ENCODE measurements around the gene CDON.

The CDON gene

GRCh38 chr11:125955856-125956255 lies 106.8 kb downstream of the CDON start:
- DNase-seq (ENCODE audit: low read depth): no peak

DNA sequence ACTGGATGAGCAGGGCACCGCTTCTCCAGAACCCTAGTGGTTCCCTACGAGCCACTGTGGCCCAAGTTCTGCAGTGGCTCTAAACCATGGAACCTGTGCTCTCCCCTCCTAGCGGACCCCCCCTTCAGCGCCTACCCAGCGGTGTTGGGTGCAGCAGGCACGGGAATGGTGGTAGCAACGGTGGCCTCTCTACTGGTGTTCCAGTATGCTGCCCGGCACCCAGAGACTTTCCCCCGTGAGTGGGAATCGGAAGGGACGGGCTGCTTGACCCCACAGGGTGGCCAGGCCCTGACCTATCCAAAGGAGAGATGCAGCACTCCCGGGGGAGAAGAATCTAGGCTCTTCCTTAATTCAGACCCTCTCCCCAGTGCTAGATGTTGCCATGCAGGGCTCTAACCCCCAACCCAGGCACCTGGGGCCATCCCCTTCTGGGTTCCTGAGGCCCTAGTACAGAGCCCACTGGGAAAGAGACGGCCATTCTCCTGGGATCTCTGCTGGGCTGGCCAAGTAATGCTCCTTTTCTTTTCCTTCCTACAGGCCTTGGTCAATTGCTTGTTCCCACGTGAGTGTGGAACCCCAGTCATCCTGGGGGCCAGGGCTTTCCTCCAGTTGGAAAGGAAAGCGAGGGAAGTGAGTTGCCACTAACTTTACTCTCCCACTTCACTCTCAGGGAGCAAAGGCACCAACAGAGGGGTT lies 107.6 kb downstream of the CDON start:
- no peak for DNase-seq (ENCODE audit: low read depth)

DNA sequence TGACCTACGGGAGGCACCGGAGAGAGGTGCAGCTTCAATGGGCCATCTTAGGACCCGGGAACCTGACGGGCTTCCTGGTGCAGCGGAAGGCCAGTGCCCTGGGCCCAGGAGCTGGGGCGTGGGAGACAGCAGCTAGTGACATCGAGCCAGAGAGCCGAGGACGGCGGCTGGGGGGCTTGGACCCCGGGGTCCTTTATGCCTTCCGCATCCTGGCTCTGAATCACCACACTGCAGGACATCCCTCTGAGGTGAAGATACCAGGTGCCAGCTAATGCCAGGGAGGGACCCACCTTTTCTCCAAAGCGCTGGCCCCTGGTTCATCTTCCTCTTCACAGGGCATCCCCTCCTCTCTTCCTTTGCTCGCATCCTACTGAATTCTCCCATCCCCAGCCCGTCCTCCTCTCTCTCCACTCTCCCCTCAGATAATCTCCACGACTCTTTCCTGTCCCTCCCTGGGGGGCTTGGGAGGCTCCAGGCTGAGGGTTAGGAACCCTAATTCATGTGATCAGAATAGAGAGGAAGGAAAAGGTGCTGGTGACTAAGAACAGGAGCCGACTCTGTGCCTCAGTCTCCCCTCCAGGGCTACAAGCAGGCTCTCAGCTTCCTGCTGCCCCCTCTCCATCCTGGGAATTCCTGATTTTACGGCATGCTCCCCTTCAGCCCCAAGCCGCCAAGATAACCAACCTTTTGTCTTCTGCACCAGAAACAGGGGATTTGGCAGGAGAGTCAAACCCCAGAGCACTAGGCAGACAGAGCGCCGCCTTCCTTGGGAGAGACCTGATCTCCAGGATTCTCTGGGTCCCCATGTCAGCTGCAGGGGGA lies 108.3 kb downstream of the CDON start:
- DNase-seq (ENCODE audit: low read depth): no peak

DNA sequence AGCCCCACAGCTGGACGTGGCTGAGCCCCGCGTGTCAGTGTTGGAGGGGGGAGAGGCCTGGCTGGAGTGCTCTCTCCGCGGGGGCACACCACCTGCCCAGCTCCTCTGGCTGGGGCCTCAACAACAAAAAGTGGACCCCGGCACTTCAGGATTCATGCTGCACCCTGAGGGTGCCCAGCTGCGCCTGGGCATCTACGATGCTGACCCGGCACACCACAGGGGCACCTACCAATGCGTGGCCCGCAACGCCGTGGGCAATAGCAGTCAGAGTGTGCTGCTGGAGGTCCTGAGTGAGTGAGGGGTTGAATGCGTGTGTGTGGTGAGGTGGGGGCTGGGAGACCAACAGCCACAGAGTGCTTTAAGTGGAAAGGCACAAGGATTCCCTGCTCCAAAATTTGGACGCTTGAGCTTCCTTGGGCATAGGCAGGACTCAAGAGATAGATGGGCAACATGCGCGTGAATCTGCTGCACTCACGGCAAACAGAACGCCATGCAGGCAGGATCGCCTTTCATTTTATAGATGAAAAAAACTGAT lies 109.2 kb downstream of the CDON start:
- no peak for DNase-seq (ENCODE audit: low read depth)

- DNase-seq (ENCODE audit: low read depth): no peak
Measured at GRCh38 chr11:125952973-125953372, 109.7 kb downstream of the CDON start.

DNA sequence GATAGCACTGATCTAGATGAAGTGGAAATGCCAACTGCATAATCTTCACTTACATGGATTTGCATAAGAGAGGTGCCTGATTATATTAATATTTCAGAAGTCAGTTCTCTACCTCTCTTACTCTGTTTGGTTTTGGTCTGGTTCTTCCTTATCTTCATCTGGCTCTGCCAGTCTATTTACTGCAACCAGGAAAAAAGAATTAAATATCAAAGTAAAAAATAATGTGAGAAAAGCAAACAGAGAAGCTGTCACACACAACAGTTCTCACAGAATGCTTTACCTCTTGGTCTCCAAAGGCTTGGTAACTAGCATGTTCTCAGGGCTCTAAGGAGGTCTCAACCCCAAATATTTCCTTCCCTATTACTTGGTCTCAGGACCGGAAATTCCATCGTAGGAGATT lies 110.1 kb downstream of the CDON start:
- DNase-seq (ENCODE audit: low read depth): no peak

DNA sequence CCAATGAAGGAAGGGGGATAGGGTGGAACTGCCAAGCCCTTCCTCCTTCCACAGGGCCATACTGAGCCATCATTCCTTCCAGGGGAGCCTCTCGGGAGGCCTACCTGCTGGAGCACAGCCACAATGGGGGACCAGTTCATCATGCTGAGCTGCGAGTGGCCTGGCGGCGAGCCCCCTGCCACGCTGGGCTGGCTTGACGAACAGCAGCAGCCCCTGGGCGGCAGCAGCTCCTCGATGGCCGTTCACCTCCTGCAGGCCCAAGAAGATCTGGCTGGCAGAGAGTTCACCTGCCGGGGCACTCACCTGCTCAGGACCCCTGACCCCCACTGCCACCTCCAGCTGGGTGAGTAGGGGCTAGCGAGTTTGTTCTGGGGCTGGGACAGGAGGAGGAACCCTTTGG lies 110.9 kb downstream of the CDON start:
- DNase-seq (ENCODE audit: low read depth): no peak

- no peak for DNase-seq (ENCODE audit: low read depth)
Measured at GRCh38 chr11:125950696-125951651, 111.7 kb downstream of the CDON start.

GRCh38 chr11:125950178-125950490 lies 112.5 kb downstream of the CDON start:
- DNase-seq (ENCODE audit: low read depth): no peak

DNA sequence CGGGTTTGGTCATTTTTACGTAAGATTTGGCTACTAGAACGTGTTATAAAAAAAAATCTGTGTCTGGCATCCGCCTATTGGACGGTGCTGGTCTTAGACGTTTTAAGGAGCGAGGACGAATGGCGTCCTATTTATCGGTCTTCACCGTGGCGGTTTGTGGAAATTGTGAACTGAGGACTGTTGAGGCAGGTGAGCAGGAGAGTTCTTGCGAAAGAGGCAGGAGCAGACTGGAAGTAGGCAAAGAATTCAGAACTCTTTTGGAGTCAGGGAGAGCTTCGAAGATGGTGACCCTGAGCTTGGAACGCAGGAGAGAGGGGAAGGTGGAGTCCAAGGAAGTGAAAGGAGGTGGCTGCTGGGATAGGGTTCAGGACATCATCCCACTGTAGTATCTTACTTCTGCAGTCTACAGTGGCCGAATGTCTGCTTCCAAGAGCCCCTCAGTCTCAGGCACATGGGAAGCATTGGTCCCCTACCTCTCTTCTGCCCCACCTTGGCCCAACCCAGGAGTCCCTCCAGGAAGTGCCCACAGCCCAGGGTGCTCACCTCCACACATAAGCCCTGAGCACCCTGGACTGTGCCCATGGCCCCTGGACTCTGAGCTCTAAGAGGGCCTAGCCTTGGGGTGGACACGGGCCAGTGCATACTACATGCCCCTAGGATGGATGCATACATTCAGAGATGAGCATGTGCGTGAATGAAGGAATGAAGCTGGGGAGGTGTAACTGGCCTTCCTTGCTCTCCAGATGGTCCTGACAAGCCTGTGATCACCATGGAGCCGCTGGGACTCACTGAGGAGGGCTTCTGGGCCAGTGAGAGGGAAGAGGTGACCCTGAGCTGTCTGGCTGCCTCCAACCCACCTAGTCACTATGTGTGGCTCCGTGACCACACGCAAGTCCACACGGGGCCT lies 113.1 kb downstream of the CDON start:
- DNase-seq (ENCODE audit: low read depth): no peak

DNA sequence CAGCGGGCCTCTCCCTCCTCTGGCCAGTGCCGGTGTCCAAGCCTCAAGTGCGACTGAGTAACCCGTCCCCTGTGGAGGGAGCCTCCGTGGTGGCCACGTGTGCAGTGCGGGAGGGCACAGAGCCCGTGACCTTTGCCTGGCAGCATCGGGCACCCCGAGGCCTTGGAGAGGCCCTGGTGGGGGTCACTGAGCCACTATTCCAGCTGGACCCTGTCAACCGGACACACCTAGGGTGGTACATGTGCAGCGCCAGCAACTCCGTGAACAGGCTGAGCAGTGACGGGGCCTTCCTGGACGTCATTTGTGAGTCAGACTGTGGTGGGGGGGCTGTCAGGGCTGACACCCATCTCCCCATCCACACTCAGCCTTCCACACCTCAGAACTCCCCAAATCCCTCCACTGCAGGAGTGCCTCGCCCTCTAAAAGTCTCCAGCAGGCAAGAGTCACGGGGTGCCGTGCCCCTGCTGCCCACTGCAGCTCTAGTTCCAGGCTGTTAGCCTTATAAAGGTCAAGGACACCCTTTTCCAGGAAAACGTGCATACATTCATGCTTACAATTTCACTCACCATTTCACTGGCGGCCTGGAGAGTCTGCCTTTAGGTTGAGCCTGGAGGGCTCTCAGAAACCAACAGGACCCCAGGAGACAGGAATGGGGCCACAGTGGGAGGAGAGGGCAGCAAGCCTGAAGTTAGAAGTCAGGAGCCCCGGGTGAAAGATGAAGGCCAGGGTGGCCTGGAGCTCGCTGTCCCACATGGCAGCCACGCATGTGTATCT lies 114.2 kb downstream of the CDON start:
- DNase-seq (ENCODE audit: low read depth): no peak

DNA sequence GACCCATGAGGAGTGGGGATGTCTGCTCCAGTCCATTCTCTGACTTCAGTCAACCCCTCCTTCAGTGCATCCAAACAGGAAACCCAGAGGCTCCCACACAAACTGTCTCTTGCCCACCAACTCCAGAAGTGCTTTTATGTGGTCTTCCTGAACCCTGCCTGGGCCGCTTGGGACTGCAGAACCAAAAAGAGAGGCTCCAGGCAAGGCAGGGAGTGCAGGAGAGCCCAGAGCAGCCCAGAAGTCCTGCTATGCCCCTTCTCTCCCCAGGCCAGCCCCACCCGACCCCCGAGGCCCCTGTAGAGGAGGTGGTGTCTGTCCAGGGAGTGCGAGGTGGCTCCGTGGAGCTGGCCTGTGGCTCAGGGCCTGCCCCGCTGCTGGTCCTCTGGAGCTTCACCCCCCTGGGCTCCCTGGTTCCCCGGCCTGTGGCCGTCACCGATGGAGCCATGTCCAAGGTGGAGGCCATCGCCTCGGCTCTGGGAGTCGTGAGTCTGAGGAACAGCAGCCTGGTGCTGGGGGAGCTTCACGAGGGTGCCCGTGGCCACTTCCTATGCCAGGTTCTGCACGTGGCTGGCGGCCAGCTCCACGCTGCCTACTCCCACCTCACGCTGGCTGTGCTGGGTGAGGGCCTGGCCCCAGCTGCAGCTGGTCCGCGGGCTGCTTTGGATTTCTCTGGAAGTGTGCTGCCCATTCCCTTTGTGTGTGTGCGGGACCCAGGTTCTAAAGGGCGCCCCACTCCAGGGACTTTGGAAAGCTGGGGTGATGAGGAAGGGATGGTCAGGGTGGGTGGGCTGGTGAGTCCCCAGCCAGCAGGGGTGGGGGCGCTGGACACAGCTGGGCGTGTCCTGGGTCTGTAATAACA lies 115.0 kb downstream of the CDON start:
- no peak for DNase-seq (ENCODE audit: low read depth)

DNA sequence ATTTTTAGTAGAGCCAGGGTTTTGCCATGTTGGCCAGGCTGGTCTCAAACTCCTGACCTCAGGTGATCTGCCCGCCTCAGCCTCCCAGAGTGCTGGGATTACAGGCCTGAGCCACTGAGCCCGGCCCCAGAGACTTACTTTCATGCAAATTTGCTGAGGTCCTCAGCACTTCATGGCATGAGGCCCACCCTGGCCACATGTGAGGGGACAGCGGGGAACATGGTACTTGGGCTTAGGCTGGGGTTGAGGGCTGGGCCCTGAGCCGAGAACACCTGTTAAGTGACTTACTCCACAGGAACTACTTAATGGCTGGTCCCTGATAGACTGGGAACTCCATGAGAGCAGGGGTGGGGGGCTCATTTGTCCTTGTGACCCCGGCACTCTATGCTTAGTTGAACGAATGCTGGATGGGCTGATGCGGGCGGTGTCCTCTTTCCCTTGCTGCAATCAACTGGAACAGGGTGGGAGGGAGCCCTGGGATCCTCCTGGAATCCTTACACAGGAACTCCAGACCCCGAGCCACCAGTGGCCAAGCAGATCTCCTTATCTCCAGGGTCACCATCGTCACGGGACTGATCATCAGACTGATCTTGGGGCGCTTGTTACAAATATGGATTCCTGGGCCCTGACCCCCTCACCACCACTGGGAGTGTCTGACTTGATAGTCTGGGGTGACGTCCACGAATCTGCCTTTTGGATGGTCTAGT lies 115.8 kb downstream of the CDON start:
- DNase-seq (ENCODE audit: low read depth): no peak

- DNase-seq (ENCODE audit: low read depth): no peak
Measured at GRCh38 chr11:125945797-125946520, 116.7 kb downstream of the CDON start, which contains the start of gene VSIG10L2. Gene VSIG10L2 (plus strand): TSS chr11:125946044. CDS start chr11:125946056, 12 bp downstream.

GRCh38 chr11:125945011-125945796 lies 117.5 kb downstream of the CDON start:
- no peak for DNase-seq (ENCODE audit: low read depth)

GRCh38 chr11:125944350-125945010 lies 118.2 kb downstream of the CDON start:
- no peak for DNase-seq (ENCODE audit: low read depth)
